ENCODE data around the gene STAP2. TPM values are rescaled to one million over a fixed set of nuclear protein-coding genes. Genes with fewer than 3 reads are reported as not detected.

STAP2 gene
- total RNA-seq, 1 donor from 2014 or later = 66.2 TPM

- DNase-seq (ENCODE audit: low spot score) = no peak
- no peaks in the 10 kb centered on the region for H3K36me3 Mint-ChIP-seq (ENCODE audit: low read depth, unreplicated experiment)
- H3K9me3 Mint-ChIP-seq (ENCODE audit: unreplicated experiment) = no peaks in the 10 kb centered on the region
- no peak overlapping the region for H3K27ac Mint-ChIP-seq (ENCODE audit: unreplicated experiment)
- no peak overlapping the region for H3K4me3 Mint-ChIP-seq (ENCODE audit: unreplicated experiment)
- no peaks in the 10 kb centered on the region for H3K4me1 Mint-ChIP-seq (ENCODE audit: unreplicated experiment)
- no peak for TF ChIP-seq CTCF (IDR thresholded peaks at IDR 0.05; ENCODE audit: unreplicated experiment)
- peaks cover 6% of the 10 kb centered on the region for H3K27me3 Mint-ChIP-seq (ENCODE audit: unreplicated experiment)
Observed at GRCh38 chr19:4284974-4285373, 53.7 kb downstream of the STAP2 start.

DNA sequence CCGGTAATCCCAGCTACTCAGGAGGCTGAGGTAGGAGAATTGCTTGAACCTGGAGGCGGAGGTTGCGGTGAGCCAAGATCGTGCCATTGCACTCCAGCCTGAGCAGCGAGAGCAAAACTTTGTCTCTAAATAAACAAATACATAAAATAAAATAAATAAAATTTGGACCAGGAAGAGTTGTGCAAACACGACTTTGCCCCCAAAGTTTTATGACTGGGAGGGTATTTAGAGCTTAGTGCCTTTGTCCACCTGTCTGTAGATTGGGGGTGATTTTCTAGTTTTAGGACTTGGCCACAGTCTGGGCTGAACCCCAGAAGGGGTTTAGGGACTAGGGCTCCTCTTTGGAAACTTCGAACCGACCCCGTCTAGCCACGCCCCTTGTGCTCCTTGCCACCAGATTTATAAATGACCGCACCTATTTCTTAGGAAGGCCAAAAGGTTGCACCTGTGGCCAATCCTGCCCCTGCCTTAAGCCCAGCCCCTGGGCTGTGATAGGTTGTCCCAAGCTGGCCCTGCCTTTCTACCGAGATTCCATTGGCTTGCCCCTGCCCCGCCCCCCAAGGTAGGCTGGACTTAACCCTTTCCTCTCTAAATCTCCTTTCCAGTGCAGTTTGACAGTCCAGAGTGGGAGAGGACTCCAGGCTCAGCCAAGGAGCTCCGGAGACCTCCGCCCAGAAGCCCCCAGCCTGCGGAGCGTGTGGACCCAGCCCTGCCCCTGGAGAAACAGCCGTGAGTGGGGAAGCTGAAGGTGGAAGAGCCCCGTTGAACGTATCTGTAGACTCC, 54.3 kb downstream of the STAP2 start:
- no peak overlapping the region for H3K4me3 Mint-ChIP-seq (ENCODE audit: unreplicated experiment)
- TF ChIP-seq CTCF (IDR thresholded peaks at IDR 0.05; ENCODE audit: unreplicated experiment) = no peak
- peaks cover 9% of the 10 kb centered on the region for H3K27me3 Mint-ChIP-seq (ENCODE audit: unreplicated experiment)
- H3K4me1 Mint-ChIP-seq (ENCODE audit: unreplicated experiment) = no peaks in the 10 kb centered on the region
- no peak overlapping the region for H3K27ac Mint-ChIP-seq (ENCODE audit: unreplicated experiment)
- no peaks in the 10 kb centered on the region for H3K36me3 Mint-ChIP-seq (ENCODE audit: low read depth, unreplicated experiment)
- DNase-seq (ENCODE audit: low spot score) = no peak
- H3K9me3 Mint-ChIP-seq (ENCODE audit: unreplicated experiment) = no peaks in the 10 kb centered on the region

- peak overlapping the region; percentile 86 for H3K4me3 Mint-ChIP-seq (ENCODE audit: unreplicated experiment)
- H3K9me3 Mint-ChIP-seq (ENCODE audit: unreplicated experiment) = no peaks in the 10 kb centered on the region
- no peaks in the 10 kb centered on the region for H3K36me3 Mint-ChIP-seq (ENCODE audit: low read depth, unreplicated experiment)
- no peak for TF ChIP-seq CTCF (IDR thresholded peaks at IDR 0.05; ENCODE audit: unreplicated experiment)
- H3K27ac Mint-ChIP-seq (ENCODE audit: unreplicated experiment) = no peak overlapping the region
- DNase-seq (ENCODE audit: low spot score) = no peak
- peaks cover 10% of the 10 kb centered on the region for H3K27me3 Mint-ChIP-seq (ENCODE audit: unreplicated experiment)
- H3K4me1 Mint-ChIP-seq (ENCODE audit: unreplicated experiment) = no peaks in the 10 kb centered on the region
Observed at GRCh38 chr19:4279530-4280422, 58.9 kb downstream of the STAP2 start.

- H3K4me3 Mint-ChIP-seq (ENCODE audit: unreplicated experiment) = no peak overlapping the region
- H3K27me3 Mint-ChIP-seq (ENCODE audit: unreplicated experiment) = peaks cover 10% of the 10 kb centered on the region
- no peak for TF ChIP-seq CTCF (IDR thresholded peaks at IDR 0.05; ENCODE audit: unreplicated experiment)
- DNase-seq (ENCODE audit: low spot score) = no peak
- no peaks in the 10 kb centered on the region for H3K4me1 Mint-ChIP-seq (ENCODE audit: unreplicated experiment)
- H3K9me3 Mint-ChIP-seq (ENCODE audit: unreplicated experiment) = no peaks in the 10 kb centered on the region
- no peaks in the 10 kb centered on the region for H3K36me3 Mint-ChIP-seq (ENCODE audit: low read depth, unreplicated experiment)
- no peak overlapping the region for H3K27ac Mint-ChIP-seq (ENCODE audit: unreplicated experiment)
Observed at GRCh38 chr19:4279267-4279529, 59.4 kb downstream of the STAP2 start.

All from endothelial cell (in vitro differentiated cells).